Kidney epithelial cell (primary cell): ENCODE measurements around the gene ACER1. TPM values are rescaled to one million over a fixed set of nuclear protein-coding genes. Genes with fewer than 3 reads are reported as not detected.

Experiments used
- DNase-seq: peaks from one replicate; pipeline ENCODE4 v3.0.0-alpha.2; 2010; ENCODE audit warnings: low read depth
- H3K27me3 ChIP-seq: 2 replicates; pipeline ENCODE4 v1.6.0; 2011; ENCODE audit warnings: low read length; ENCODE audit not compliant: control insufficient read depth, insufficient read depth
- H3K36me3 ChIP-seq: 2 replicates; pipeline ENCODE4 v1.5.1; 2011; ENCODE audit warnings: low read length; ENCODE audit not compliant: control insufficient read depth, insufficient read depth
- H3K4me3 ChIP-seq: 2 replicates; pipeline ENCODE4 v1.5.1; 2011; ENCODE audit warnings: low read depth, mild to moderate bottlenecking, control low read depth, low read length
- total RNA-seq: library from RNA; depleted of rRNA; stranded (reverse); fragments of >200 nt; gene quantifications from 2 replicates; pipeline ENCODE4 v1.2.3, GENCODE V29; 2015
- TF ChIP-seq, protein P1 (sequence below): IDR thresholded peaks from 2 replicates; pipeline ENCODE4 v1.5.1; 2011; ENCODE audit warnings: mild to moderate bottlenecking, moderate library complexity, low read length, control low read depth, inconsistent platforms; ENCODE audit not compliant: insufficient read depth, poor library complexity, severe bottlenecking

Gene ACER1
- total RNA-seq, 1 donor from 2014 or later: not detected

DNA sequence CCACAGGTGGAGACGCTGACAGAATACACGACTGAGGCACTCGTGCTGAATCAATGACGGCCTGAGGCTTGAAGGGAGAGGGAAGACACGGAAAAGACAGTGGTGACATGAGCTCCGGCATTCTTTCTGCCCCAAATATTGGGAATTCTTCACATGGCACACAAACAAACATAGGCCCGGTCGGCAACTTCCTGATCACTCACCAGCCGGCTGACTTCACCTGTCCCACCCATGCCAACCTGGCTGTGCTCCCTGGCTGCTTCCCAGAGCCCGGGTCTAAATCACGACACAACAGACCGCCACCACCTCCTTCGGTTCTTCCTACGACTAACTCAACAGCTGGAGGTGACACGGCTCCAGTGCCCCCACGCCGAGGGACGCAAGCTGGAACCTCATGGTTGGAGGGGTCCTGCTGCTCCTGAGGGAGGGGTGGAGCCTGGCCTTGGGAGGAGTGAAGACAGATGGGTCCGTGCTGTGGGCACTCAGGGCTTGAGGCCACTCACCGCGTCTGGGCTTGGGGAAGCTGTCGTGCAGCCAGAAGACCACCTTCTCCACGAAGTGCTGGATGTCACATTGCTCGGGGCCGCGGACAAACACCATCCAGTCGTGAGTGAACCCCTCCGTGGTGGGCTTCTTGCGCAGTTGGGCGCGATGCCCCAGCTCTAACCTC, 63.2 kb downstream of the ACER1 start:
- Histone ChIP-seq H3K27me3 (no peaks in the 10 kb centered on the region), H3K4me3 (no peak overlapping the region), H3K36me3 (no peaks in the 10 kb centered on the region)
- TF ChIP-seq, protein P1, sequence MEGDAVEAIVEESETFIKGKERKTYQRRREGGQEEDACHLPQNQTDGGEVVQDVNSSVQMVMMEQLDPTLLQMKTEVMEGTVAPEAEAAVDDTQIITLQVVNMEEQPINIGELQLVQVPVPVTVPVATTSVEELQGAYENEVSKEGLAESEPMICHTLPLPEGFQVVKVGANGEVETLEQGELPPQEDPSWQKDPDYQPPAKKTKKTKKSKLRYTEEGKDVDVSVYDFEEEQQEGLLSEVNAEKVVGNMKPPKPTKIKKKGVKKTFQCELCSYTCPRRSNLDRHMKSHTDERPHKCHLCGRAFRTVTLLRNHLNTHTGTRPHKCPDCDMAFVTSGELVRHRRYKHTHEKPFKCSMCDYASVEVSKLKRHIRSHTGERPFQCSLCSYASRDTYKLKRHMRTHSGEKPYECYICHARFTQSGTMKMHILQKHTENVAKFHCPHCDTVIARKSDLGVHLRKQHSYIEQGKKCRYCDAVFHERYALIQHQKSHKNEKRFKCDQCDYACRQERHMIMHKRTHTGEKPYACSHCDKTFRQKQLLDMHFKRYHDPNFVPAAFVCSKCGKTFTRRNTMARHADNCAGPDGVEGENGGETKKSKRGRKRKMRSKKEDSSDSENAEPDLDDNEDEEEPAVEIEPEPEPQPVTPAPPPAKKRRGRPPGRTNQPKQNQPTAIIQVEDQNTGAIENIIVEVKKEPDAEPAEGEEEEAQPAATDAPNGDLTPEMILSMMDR: no peak
- no peak for DNase-seq

DNA sequence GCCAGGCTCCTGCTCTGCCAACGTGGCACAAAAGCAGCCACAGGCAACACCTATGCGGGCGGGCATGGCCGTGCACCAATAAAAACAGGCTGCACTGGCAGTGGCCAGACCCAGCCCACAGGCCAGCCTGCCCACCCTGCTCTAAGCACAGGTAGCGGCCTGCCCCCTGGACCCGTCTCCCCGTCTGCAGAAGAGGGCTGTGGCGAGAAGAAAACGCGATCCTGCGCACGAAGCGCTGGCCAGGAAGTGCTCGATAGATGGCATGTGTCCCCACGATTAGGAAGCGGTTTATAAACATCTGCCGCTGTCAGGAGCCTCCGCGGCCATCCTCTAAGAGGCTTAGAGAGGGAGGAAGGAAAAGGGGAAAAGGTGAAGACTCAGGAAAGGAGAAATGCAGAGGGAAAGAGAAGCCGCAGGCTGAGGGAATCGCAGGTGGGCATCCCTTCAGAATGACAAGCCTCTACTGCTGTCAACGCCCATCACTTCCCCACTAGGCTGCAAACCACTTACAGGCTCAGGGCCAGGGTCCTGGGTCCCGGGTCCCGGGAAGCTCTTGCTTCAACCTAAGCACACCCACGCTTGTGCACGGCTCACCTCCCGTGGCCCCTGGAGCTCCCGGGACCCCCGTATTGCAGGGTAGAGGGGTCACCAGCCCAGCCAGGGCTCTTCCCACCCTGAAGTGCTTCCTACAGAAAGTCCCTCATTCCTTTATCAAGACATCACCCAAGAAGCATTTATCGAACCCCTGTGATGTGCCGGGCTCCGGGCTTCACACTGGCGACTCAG, 64.1 kb downstream of the ACER1 start:
- TF ChIP-seq, protein P1: no peak
- no peaks in the 10 kb centered on the region for H3K36me3 ChIP-seq
- H3K4me3 ChIP-seq: no peak overlapping the region
- H3K27me3 ChIP-seq: no peaks in the 10 kb centered on the region
- DNase-seq: no peak

DNA sequence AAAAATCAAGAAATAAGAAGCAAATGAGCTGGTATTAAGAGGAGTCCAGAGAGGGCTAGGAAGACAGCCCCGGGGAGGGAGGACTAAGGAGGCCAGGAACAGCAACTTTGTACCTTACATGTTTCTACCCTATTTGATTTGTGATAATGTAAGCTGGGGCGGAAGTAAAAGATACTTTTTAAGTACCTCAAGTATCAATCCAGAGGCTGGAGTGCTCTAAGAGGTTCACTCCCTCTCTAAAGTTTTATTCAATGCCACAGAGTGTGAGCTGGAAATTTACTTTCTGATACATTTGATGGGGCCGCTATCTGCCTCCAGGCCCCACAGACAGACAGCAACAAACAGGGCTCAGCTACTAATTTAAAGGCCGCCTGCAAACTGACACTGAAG, 65.0 kb downstream of the ACER1 start:
- no peak overlapping the region for H3K4me3 ChIP-seq
- no peaks in the 10 kb centered on the region for H3K27me3 ChIP-seq
- peaks cover under 1% of the 10 kb centered on the region for H3K36me3 ChIP-seq
- DNase-seq: no peak
- TF ChIP-seq, protein P1: no peak

DNA sequence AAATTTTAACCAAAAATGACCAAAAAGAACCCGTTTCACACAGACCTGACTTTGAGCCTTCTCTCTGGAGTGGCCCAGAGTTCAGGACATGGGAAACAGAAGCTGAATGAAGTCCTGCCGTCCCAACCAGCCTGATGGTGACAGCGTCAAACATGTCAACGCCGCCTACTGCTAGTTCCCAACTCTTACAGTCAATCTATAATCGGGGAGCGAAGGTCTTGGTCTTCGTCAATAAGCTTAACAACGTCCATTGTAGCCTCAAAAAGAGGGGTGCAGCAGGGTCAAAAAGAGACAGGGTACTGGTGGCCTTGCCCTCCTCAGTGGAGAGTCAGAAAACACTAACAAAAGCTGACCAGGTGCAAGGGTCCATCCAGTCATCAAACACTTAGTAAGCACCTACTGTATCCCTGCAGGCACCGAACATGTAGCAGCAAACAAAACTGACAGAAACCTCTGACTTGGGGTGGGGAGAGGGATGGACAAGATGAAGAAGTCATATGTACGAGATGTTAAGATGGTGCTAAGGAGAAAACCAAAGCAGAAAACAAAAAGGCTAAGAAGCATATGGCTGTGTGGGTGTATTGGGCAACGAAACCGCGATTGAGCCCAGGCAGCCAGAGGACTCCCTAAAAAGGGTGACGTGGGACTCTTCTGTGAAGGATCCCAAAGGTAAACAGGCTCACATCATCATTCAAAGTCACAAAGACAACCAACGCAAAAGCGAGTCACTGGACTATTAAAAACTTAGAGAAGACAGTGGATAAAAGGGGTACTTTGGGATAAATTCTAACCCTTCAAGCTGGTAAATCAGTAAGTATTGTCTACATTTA, 65.6 kb downstream of the ACER1 start:
- Histone ChIP-seq H3K27me3 (no peaks in the 10 kb centered on the region), H3K4me3 (no peak overlapping the region), H3K36me3 (peaks cover 1% of the 10 kb centered on the region)
- no peak for DNase-seq
- TF ChIP-seq, protein P1: no peak

DNA sequence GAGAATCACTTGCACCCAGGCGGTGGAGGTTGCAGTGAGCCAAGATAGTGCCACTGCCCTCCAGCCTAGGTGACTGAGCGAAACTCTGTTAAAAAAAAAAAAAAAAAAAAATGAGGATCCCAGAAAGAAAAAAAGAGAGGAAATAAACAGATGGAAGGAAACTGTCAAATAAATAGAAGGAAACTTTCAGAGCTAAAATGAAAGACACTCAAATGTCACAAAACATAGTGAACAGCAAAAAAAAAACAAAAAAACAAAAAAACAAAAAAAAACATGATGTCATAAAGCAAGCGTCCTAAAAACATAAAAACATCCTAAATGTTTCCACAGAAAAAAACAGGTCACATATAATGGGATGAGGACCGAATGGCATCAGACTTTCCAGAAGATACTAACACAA, 68.6 kb downstream of the ACER1 start:
- Histone ChIP-seq H3K27me3 (no peaks in the 10 kb centered on the region), H3K4me3 (no peak overlapping the region), H3K36me3 (peaks cover 5% of the 10 kb centered on the region)
- TF ChIP-seq, protein P1: no peak
- no peak for DNase-seq
